Fibroblast of lung (primary cell): Measurements from ENCODE around the gene PIGO.

Source experiments
- CTCF ChIP-seq, 2 donors: IDR thresholded peaks in 1 of 2; conservative IDR thresholded peaks in 1 of 2; 1 replicate in 1 of 2; 2 replicates in 1 of 2; pipeline ENCODE4 v1.5.1; 2011 to 2012; ENCODE audit warnings: low read length in 2 of 2, control low read depth in 1 of 2, inconsistent platforms in 1 of 2, low read depth in 1 of 2, mild to moderate bottlenecking in 1 of 2
- EZH2 ChIP-seq: IDR thresholded peaks from 2 replicates; pipeline ENCODE4 v1.5.1; 2012; ENCODE audit warnings: low read length, control low read depth, mild to moderate bottlenecking; ENCODE audit errors: missing control alignments

DNA sequence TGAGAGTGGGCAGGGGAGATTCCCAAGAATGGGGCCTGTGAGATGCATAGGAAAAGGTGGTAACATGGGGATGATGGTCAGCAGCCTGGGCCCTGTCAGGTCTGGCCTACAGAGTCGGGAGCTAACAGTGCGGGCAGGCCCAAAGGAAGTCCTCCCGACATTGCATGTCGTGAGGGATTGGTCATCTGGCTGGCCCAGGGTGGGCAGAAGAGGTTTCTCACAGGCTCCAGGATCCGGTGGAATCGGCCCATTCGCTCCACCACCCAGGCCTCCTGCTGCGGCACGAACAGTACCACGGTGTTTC, 6.0 kb upstream of the PIGO start:
- TF ChIP-seq CTCF (conservative IDR thresholded peaks at IDR 0.05 in 1 of 2, IDR thresholded peaks at IDR 0.05 in 1 of 2; ENCODE audit: low read depth in 1 of 2, low read length in 2 of 2) (no peak), EZH2 (no peak)
